A549 (cell line): ENCODE data around the gene MACROD1. TPM values are rescaled to one million over a fixed set of nuclear protein-coding genes. Genes with fewer than 3 reads are reported as not detected.

ENCODE experiments used
- ATAC-seq, 2 experiments: fragments of 200-7000 bp in 1 of 2; fragments of >200 bp in 1 of 2; cut with Nextera tagmentation in 1 of 2; cut with Tn5 transposase in 1 of 2; 3 replicates each; pipeline versions ENCODE4 v1.8.0 to v1.9.1; 2018 to 2020; ENCODE audit warnings: mild to moderate bottlenecking in 1 of 2, moderate library complexity in 1 of 2
- CTCF ChIA-PET: fragments of 300-600 bp; sonication (Branson Sonifier 250); formaldehyde crosslinking; extraction: SDS; loops from one replicate; lab custom pipeline; 2021; ENCODE audit warnings: antibody characterized with exemption, inconsistent platforms; lab: Yijun Ruan, JAX
- POLR2A ChIA-PET: fragments of 350-600 bp; formaldehyde crosslinking; extraction: SDS; loops from one replicate; lab custom pipeline; 2021; ENCODE audit warnings: antibody characterized with exemption, inconsistent platforms; lab: Yijun Ruan, JAX
- DNase-seq, 2 experiments: peaks; one replicate each; pipeline versions ENCODE4 v3.0.0 to v3.0.0-alpha.2; 2011 to 2016; ENCODE audit warnings: low read depth in 1 of 2, low spot score in 1 of 2
- FAIRE-seq: peaks from 2 replicates; lab custom pipeline; 2011; peaks lifted over from hg19 to GRCh38; lab: Jason Lieb, UNC
- H3K27ac ChIP-seq, 2 experiments: fragments of >200 bp; sonication (Bioruptor Twin); formaldehyde crosslinking; 3 replicates each; pipeline ENCODE4 v1.5.1; 2016 to 2017
- H3K4me1 ChIP-seq: fragments of >200 bp; sonication (Bioruptor Twin); formaldehyde crosslinking; 3 replicates; pipeline ENCODE4 v1.6.1; 2016
- H3K4me2 ChIP-seq: fragments of >200 bp; sonication (Bioruptor Twin); formaldehyde crosslinking; 3 replicates; pipeline ENCODE4 v1.6.1; 2016
- H3K4me3 ChIP-seq: fragments of >200 bp; sonication (Bioruptor Twin); formaldehyde crosslinking; 3 replicates; pipeline ENCODE4 v1.5.1; 2016
- H3K9me3 ChIP-seq: fragments of >200 bp; sonication (Bioruptor Twin); formaldehyde crosslinking; 3 replicates; pipeline ENCODE4 v1.6.1; 2016
- CBX2 ChIP-seq: fragments of 200-600 bp; sonication (generic); IDR thresholded peaks from 2 replicates; pipeline ENCODE4 v1.6.1; 2016; ENCODE audit warnings: low read depth, mild to moderate bottlenecking, borderline replicate concordance
- CHD4 ChIP-seq: fragments of 200-600 bp; sonication (generic); IDR thresholded peaks from 2 replicates; pipeline ENCODE4 v1.6.1; 2016; ENCODE audit warnings: antibody characterized with exemption, mild to moderate bottlenecking, borderline replicate concordance
- CTCF ChIP-seq: fragments of >200 bp; sonication (Bioruptor Twin); formaldehyde crosslinking; IDR thresholded peaks from 3 replicates; pipeline ENCODE4 v1.5.1; 2016
- E2F6 ChIP-seq: IDR thresholded peaks from 2 replicates; pipeline ENCODE4 v1.6.1; 2012; ENCODE audit warnings: low read depth, borderline replicate concordance
- EHMT2 ChIP-seq: fragments of 200-600 bp; sonication (generic); IDR thresholded peaks from 2 replicates; pipeline ENCODE4 v1.6.1; 2016; ENCODE audit warnings: antibody characterized with exemption, low read depth, mild to moderate bottlenecking, moderate library complexity
- EP300 ChIP-seq, 2 experiments: fragments of >200 bp; sonication (Bioruptor Twin); formaldehyde crosslinking; IDR thresholded peaks; 2 replicates in 1 of 2; 3 replicates in 1 of 2; pipeline ENCODE4 v1.6.1; 2016 to 2017
- FOSL2 ChIP-seq, 2 experiments: fragments of 450-650 bp in 1 of 2; fragments of >200 bp in 1 of 2; sonication (Bioruptor Twin) in 1 of 2; formaldehyde crosslinking; IDR thresholded peaks; 2 replicates each; pipeline versions ENCODE4 v1.5.0 to v1.6.1; 2016 to 2020; ENCODE audit warnings: mild to moderate bottlenecking in 1 of 2, moderate library complexity in 1 of 2
- FOXS1 ChIP-seq: fragments of 250-450 bp; sonication (Bioruptor Pico); IDR thresholded peaks from 2 replicates; pipeline ENCODE4 v1.5.0; 2020; ENCODE audit warnings: mild to moderate bottlenecking, moderate library complexity
- HMGXB4 ChIP-seq: fragments of 250-450 bp; sonication (Bioruptor Pico); IDR thresholded peaks from 2 replicates; pipeline ENCODE4 v1.5.0; 2021; ENCODE audit warnings: mild to moderate bottlenecking, moderate library complexity, borderline replicate concordance
- JUN ChIP-seq, 2 experiments: fragments of >200 bp; sonication (Bioruptor Twin); formaldehyde crosslinking; IDR thresholded peaks; 2 replicates in 1 of 2; 3 replicates in 1 of 2; pipeline ENCODE4 v1.6.1; 2016 to 2017
- JUNB ChIP-seq: fragments of >200 bp; sonication (Bioruptor Twin); formaldehyde crosslinking; IDR thresholded peaks from 2 replicates; pipeline ENCODE4 v1.6.1; 2016
- KDM1A ChIP-seq: fragments of 200-600 bp; sonication (generic); IDR thresholded peaks from 2 replicates; pipeline ENCODE4 v1.6.1; 2016; ENCODE audit warnings: low read depth, mild to moderate bottlenecking
- MAFK ChIP-seq: fragments of 450-650 bp; IDR thresholded peaks from 2 replicates; pipeline ENCODE4 v1.6.1; 2014; ENCODE audit not compliant: partially characterized antibody
- NPAS2 ChIP-seq: fragments of 250-450 bp; sonication (Bioruptor Pico); IDR thresholded peaks from 2 replicates; pipeline ENCODE4 v1.8.0; 2022; ENCODE audit warnings: mild to moderate bottlenecking, moderate library complexity, borderline replicate concordance
- PHF8 ChIP-seq: fragments of 200-600 bp; sonication (generic); IDR thresholded peaks from 2 replicates; pipeline ENCODE4 v1.6.1; 2016; ENCODE audit warnings: low read depth, mild to moderate bottlenecking, antibody characterized with exemption, moderate library complexity, borderline replicate concordance
- RAD21 ChIP-seq, 2 experiments: fragments of >200 bp in 1 of 2; sonication (Bioruptor Twin) in 1 of 2; formaldehyde crosslinking in 1 of 2; IDR thresholded peaks in 1 of 2; conservative IDR thresholded peaks in 1 of 2; 2 replicates in 1 of 2; 3 replicates in 1 of 2; pipeline ENCODE4 v1.6.1; 2012 to 2018; ENCODE audit warnings: inconsistent platforms in 1 of 2
- RARB ChIP-seq: fragments of 250-450 bp; sonication (Bioruptor Pico); IDR thresholded peaks from 2 replicates; pipeline ENCODE4 v1.8.0; 2021; ENCODE audit warnings: mild to moderate bottlenecking, moderate library complexity
- SMC3 ChIP-seq: fragments of >200 bp; sonication (Bioruptor Twin); formaldehyde crosslinking; IDR thresholded peaks from 3 replicates; pipeline ENCODE4 v1.6.1; 2018; ENCODE audit warnings: inconsistent platforms
- USF2 ChIP-seq: fragments of 450-650 bp; IDR thresholded peaks from 2 replicates; pipeline ENCODE4 v1.6.1; 2014; ENCODE audit warnings: antibody characterized with exemption
- ZFP36 ChIP-seq: fragments of 450-650 bp; IDR thresholded peaks from 2 replicates; pipeline ENCODE4 v1.6.1; 2014; ENCODE audit warnings: borderline replicate concordance; ENCODE audit not compliant: partially characterized antibody
- WGBS: methylation state at CpG from one replicate; pipeline ENCODE4 v1.1.6; 2017; ENCODE audit errors: missing lambda C conversion rate; 5-methylcytosine and 5-hydroxymethylcytosine counted together
- polyA plus RNA-seq, 4 experiments: library from polyadenylated mRNA; depleted of rRNA in 3 of 4; stranded (reverse); fragments of >200 nt; fragmentation: RNase III in 1 of 4; extraction: RNeasy Plus Mini Kit Qiagen cat#74134 plus additional on column Dnase treatment in 1 of 4; gene quantifications; 2 replicates in 3 of 4; 3 replicates in 1 of 4; pipeline ENCODE4 v1.2.3, GENCODE V29; 2011 to 2017
- TF ChIP-seq, protein P1 (sequence below): fragments of >200 bp; sonication (Bioruptor Twin); formaldehyde crosslinking; IDR thresholded peaks from 2 replicates; pipeline ENCODE4 v1.6.1; 2016
- TF ChIP-seq, protein P2 (sequence below): IDR thresholded peaks from 2 replicates; pipeline ENCODE4 v1.6.1; 2012

The MACROD1 gene
- polyA plus RNA-seq, 2 of the 4 experiments (the other 2 are of a cell fraction) = 15.1 to 16.6 TPM

- no peak for DNase-seq
- WGBS = 94% methylated on average over 18 of the region's 27 CpGs
- FAIRE-seq = no peak
- TF ChIP-seq, protein P1, sequence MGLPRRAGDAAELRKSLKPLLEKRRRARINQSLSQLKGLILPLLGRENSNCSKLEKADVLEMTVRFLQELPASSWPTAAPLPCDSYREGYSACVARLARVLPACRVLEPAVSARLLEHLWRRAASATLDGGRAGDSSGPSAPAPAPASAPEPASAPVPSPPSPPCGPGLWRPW = no peak
- no peak for TF ChIP-seq PHF8
- TF ChIP-seq NPAS2 (CRISPR knock-in tag) = no peak
- TF ChIP-seq MAFK = no peak
- Histone ChIP-seq H3K4me3 (no peak within 1 kb of the TSS), H3K27ac (0 out of 6 replicates have a peak within 1 kb of the TSS, but pooled peaks of 1 of the 2 experiments have one; percentile 34), H3K9me3 (no peaks in the 10 kb centered on the region), H3K4me1 (peaks cover 9% of the 10 kb centered on the region; the same call in 1 of the 3 replicates), H3K4me2 (no peak within 1 kb of the TSS)
- ChIA-PET CTCF (interaction anchor here (0.8 to 20.3 kb wide), 12 partner anchors 9 to 111 kb away, joined by 3 to 254 read pairs (median 3); partner anchors contain the start of genes CATSPERZ, DNAJC4, NUDT22 and PLCB3), POLR2A (interaction anchor here (3.0 kb wide), 1 partner anchor 21 kb away, joined by 18 read pairs; the partner anchor contains the start of gene STIP1)
- ATAC-seq = no peak
Measured at GRCh38 chr11:64206457-64207255, 40.7 kb upstream of the MACROD1 start, which contains the start of gene FERMT3. Gene FERMT3, plus strand, starts transcription at chr11:64206721. Its CDS starts 644 bp downstream, at chr11:64207365.

GRCh38 chr11:64204464-64204989 lies 38.6 kb upstream of the MACROD1 start:
- FAIRE-seq (no peak), ATAC-seq (peak; percentile 55 to 83), DNase-seq (peak; percentile 89 to 94)
- Histone ChIP-seq H3K4me3 (no peak overlapping the region), H3K27ac (no peak overlapping the region), H3K9me3 (no peaks in the 10 kb centered on the region), H3K4me1 (peaks cover 9% of the 10 kb centered on the region; the same call in 1 of the 3 replicates), H3K4me2 (no peak overlapping the region)
- TF ChIP-seq JUN (IDR thresholded peaks at IDR 0.05) (0 out of 5 replicates have a peak, but pooled peaks of 1 of the 2 experiments have one; percentile 13), CHD4 (no peak), KDM1A (no peak), E2F6 (no peak), MAFK (no peak), EP300 (IDR thresholded peaks at IDR 0.05) (no peak), RARB (CRISPR knock-in tag) (no peak), FOXS1 (CRISPR knock-in tag) (no peak), CBX2 (no peak), FOSL2 (IDR thresholded peaks at IDR 0.05) (no peak), FOSL2 (CRISPR knock-in tag; IDR thresholded peaks at IDR 0.05) (no peak), ZFP36 (no peak), EHMT2 (no peak), RAD21 (conservative IDR thresholded peaks at IDR 0.05 in 1 of 2, IDR thresholded peaks at IDR 0.05 in 1 of 2) (peak; percentile 62 to 80), HMGXB4 (CRISPR knock-in tag) (no peak), USF2 (no peak), CTCF (peak; percentile 77), SMC3 (peak; percentile 50), JUNB (no peak)
- TF ChIP-seq, protein P2, sequence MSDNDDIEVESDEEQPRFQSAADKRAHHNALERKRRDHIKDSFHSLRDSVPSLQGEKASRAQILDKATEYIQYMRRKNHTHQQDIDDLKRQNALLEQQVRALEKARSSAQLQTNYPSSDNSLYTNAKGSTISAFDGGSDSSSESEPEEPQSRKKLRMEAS = no peak
- TF ChIP-seq, protein P1 = no peak
- ChIA-PET CTCF (interaction anchor here (0.7 to 20.3 kb wide), 19 partner anchors 9 to 1341 kb away, joined by 3 to 254 read pairs (median 6); partner anchors contain the start of genes CATSPERZ, DNAJC4, FKBP2 and NUDT22), POLR2A (interaction anchor here (0.9 to 3.0 kb wide), 7 partner anchors 19 to 100 kb away, joined by 3 to 18 read pairs (median 3); partner anchors contain the start of genes FKBP2, NUDT22, STIP1 and TRPT1)
- 53% methylated on average over 7 of the region's 7 CpGs for WGBS
